Fibroblast of villous mesenchyme (primary cell): Measurements from ENCODE around the gene KCNT1. TPM values are rescaled to one million over a fixed set of nuclear protein-coding genes. Genes with fewer than 3 reads are reported as not detected.

Experiments
- DNase-seq: peaks from one replicate; pipeline ENCODE4 v3.0.0-alpha.2; 2010; ENCODE audit warnings: low read depth
- H3K4me3 ChIP-seq: 2 replicates; pipeline ENCODE4 v1.5.1; 2011; ENCODE audit warnings: low read depth, mild to moderate bottlenecking, low read length
- total RNA-seq: library from RNA; depleted of rRNA; stranded (reverse); fragments of >200 nt; gene quantifications from 2 replicates; pipeline ENCODE4 v1.2.3, GENCODE V29; 2012
- TF ChIP-seq, protein P1 (sequence below): IDR thresholded peaks from 2 replicates; pipeline ENCODE4 v1.5.1; 2012; ENCODE audit warnings: low read depth, mild to moderate bottlenecking, low read length; ENCODE audit not compliant: insufficient read depth

KCNT1 gene
- total RNA-seq, 1 donor: not detected

- TF ChIP-seq, protein P1, sequence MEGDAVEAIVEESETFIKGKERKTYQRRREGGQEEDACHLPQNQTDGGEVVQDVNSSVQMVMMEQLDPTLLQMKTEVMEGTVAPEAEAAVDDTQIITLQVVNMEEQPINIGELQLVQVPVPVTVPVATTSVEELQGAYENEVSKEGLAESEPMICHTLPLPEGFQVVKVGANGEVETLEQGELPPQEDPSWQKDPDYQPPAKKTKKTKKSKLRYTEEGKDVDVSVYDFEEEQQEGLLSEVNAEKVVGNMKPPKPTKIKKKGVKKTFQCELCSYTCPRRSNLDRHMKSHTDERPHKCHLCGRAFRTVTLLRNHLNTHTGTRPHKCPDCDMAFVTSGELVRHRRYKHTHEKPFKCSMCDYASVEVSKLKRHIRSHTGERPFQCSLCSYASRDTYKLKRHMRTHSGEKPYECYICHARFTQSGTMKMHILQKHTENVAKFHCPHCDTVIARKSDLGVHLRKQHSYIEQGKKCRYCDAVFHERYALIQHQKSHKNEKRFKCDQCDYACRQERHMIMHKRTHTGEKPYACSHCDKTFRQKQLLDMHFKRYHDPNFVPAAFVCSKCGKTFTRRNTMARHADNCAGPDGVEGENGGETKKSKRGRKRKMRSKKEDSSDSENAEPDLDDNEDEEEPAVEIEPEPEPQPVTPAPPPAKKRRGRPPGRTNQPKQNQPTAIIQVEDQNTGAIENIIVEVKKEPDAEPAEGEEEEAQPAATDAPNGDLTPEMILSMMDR: no peak
These were observed 111.8 kb downstream of the KCNT1 start for GRCh38 chr9:135813671-135814290.

DNA sequence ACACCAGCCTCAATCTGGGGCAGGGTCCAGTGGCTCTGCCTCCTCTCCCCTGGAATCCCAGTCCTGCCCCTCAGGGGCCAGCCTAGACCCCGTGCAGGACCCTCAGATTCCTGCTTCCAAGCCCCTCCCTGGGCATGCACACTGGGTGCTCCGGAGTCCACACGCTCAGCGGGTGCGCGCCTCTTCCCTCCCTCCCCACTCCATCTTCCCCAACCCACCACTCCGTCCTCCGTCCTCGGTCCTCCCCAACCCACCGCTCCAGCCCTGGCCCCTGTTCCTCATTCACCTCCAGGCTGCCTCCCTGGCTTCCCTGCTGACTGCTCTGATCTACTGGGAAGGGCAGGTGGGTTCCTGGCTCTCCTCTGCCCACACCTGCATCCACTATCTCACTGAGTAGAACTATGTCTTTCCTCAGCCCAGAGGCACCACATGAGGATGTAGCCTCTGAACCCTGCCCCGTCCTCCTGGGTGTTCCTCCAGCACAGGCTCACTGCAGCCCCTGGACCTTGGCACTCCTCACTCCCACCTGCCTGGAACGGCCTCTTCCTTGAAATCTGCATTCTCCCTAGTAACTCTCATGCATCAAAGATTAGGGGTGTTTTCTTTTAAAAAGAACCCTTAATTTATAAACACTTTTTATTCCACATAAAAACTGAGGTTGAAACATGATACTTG lies 112.6 kb downstream of the KCNT1 start:
- no peak overlapping the region for H3K4me3 ChIP-seq
- no peak for DNase-seq
- TF ChIP-seq, protein P1: no peak

More at GRCh38 chr9:135813671-135814290, 111.8 kb downstream of the KCNT1 start:
- no peak overlapping the region for H3K4me3 ChIP-seq
- no peak for DNase-seq

DNA sequence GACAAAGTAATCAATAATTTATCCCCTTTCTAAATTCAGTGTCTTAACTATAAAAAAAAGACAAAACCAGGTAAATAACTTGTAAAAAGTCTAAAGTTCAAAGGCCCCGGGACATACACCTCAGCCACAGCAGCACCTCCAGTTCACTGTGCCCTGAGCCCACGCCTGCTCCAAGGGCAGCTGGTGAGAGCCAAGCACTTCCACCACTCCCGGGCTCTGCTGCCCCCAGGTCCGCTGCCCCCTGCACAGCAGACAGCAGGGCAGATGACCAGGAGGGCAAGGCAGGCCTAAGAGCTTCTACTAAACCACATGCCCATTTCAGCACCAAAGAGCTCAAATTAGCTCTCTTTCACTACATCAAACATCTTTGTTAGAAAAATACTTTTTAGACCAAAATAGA lies 113.4 kb downstream of the KCNT1 start:
- TF ChIP-seq, protein P1: no peak
- DNase-seq: no peak
- no peak overlapping the region for H3K4me3 ChIP-seq

DNA sequence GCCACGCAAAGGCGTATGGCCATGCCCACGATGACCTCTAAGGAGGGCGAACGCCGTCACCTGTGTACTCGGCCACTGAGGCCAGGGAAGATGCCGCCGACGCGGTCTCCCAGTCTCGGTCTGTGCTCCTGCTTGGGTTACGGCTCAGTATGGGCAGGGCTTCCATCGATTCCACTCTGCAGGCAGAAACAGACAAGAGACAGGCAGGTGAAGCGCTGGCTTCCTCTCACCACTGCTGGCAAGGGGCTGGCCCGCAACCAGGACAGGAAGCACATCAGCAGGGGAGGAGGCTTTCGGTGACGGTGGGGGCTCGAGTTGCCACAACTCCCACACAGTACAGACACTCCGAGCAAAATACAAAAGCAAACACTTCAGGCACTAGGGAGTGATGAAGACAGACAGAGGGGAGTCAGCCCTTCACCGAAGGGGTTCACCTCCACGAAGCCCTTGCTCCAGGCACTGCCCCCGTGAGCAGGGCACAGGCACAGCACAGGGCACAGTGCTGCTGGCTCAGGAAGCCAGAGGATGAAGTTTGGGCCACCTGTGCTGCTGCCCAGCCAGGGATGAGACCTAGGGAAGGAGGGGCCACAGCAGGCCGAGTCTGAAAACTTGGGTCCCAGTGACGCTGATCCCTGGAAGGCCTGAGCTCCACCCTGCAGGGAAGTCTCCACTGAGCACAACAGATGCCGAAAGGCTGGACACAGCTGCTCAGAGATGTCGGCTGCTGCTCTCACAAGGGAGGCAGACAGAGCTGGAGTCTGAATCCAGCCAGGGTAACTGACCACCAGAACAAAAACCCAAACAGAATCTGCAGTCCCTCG lies 114.1 kb downstream of the KCNT1 start:
- TF ChIP-seq, protein P1: no peak
- H3K4me3 ChIP-seq: no peak overlapping the region
- no peak for DNase-seq

DNA sequence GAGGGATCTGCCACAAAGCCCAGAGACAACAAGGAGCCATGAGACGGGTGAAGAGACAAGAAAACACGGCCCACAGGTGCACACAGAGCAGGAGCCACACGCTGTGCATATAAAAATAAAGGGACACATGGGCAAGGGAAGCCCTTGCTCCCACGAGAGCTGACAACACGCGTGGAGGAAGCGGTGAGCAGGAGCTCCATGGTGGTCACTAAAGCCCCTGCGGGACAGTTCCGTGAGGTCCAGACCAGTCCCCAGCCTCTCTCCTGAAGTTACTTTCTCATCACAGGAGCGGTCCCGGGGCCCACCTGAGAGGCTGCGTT lies 114.6 kb downstream of the KCNT1 start:
- DNase-seq: no peak
- TF ChIP-seq, protein P1: no peak
- no peak overlapping the region for H3K4me3 ChIP-seq

GRCh38 chr9:135817951-135818717 lies 116.1 kb downstream of the KCNT1 start:
- TF ChIP-seq, protein P1: no peak

More at GRCh38 chr9:135817951-135818717, 116.1 kb downstream of the KCNT1 start:
- no peak overlapping the region for H3K4me3 ChIP-seq
- DNase-seq: no peak
